ENCODE data around the gene ADAMTS9. TPM values are rescaled to one million over a fixed set of nuclear protein-coding genes. Genes with fewer than 3 reads are reported as not detected.
"Not testable (repeated sequence)": the region's sequence is repeated elsewhere in the genome, so short reads cannot be mapped to it uniquely, and the experiment has no call there.

ADAMTS9 gene
- total RNA-seq, 1 donor: not detected

DNA sequence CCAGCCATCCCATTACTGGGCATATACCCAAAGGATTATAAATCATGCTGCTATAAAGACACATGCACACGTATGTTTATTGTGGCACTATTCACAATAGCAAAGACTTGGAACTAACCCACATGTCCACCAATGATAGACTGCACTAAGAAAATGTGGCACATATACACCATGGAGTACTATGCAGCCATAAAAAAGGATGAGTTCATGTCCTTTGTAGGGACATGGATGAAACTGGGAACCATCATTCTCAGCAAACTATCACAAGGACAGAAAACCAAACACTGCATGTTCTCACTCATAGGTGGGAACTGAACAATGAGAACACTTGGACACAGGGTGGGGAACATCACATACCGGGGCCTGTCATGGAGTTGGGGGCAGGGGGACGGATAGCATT is 142.6 kb downstream of the ADAMTS9 start:
- H3K27me3 ChIP-seq (ENCODE audit: insufficient read depth, low read length); H3K4me3 ChIP-seq (ENCODE audit: low read length); H3K9me3 ChIP-seq (ENCODE audit: low read depth, low read length); H3K4me1 ChIP-seq (ENCODE audit: insufficient read depth, low read length): not testable (repeated sequence)

DNA sequence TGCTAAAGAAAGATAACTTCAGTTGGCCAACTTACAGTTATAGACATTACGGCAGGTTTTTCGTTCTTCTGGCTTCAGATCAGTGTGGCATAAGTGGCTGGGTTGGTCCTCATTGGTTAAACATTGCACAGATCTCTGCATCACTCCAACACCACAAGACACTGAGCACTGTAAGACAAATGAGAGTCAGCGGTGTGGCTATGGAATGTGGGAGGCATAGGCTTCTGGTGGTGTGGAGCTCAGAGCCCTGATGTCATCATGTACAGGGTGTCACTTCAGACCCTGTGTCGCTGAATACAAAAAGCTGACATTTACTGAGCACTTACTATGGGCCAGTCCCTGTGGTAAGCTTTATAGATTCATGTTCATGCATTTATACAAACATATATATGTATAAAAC is 146.0 kb downstream of the ADAMTS9 start:
- Histone ChIP-seq H3K4me3 (ENCODE audit: low read length) (no peak overlapping the region), H3K4me1 (ENCODE audit: insufficient read depth, low read length) (no peaks in the 10 kb centered on the region), H3K27me3 (ENCODE audit: insufficient read depth, low read length) (no peaks in the 10 kb centered on the region), H3K9me3 (ENCODE audit: low read depth, low read length) (no peaks in the 10 kb centered on the region)

GRCh38 chr3:64539451-64540196 is 148.2 kb downstream of the ADAMTS9 start:
- no peaks in the 10 kb centered on the region for H3K27me3 ChIP-seq (ENCODE audit: insufficient read depth, low read length)
- no peaks in the 10 kb centered on the region for H3K9me3 ChIP-seq (ENCODE audit: low read depth, low read length)
- H3K4me3 ChIP-seq (ENCODE audit: low read length): no peak overlapping the region
- no peaks in the 10 kb centered on the region for H3K4me1 ChIP-seq (ENCODE audit: insufficient read depth, low read length)

DNA sequence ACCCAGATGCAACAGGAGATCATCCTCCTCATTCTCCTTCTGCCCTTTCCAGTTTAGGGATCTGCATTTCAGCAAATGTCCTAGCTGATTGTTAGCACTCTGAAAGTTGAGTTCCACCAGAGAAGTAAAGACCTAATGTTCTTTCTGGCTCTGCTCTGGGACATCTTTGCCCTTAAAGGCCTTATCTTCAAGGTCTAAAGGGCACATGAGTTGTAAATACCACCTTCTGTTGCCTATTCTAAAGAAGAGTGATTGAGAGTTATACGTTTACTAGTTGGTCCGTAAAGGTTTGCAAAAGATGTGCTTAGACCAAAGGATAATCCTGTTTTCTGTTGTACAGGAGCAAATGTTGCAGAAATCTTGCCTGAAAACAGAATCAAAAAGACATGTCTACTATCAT is 151.6 kb downstream of the ADAMTS9 start:
- Histone ChIP-seq H3K9me3 (ENCODE audit: low read depth, low read length) (no peaks in the 10 kb centered on the region), H3K4me3 (ENCODE audit: low read length) (no peak overlapping the region), H3K4me1 (ENCODE audit: insufficient read depth, low read length) (no peaks in the 10 kb centered on the region), H3K27me3 (ENCODE audit: insufficient read depth, low read length) (no peaks in the 10 kb centered on the region)

DNA sequence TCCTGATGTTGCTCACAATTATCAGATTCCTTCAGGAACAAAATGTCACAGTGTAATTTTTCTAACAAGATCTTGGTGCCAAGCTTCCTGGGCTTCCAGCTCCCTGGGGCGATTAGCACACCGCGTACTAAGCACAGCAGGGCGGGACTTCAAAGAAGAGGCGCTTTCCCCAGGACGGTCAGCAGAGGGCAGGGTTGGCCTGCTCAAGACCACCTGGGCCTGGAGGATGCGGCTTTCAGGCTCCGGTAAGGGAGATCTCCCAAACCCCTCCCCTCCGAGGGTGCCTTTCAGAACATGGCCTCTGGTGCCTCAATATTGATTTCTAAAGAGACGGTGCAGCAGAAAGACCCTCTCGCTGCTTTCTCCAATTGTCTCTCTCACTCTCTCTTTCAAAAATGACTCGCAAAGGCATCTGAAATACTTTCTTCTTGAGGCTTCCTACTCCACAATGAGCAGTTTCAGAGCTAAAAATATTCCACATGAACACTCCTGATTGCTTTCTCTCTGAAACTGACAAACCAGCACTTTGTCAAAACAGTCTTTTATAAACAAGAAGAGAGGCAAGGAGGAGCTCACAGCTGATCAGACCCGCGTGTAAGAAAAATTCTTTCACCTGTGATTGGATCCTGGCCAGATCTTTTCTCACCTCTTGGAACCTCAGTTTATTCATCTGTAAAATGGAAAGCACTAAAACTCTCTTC is 154.0 kb downstream of the ADAMTS9 start:
- no peaks in the 10 kb centered on the region for H3K27me3 ChIP-seq (ENCODE audit: insufficient read depth, low read length)
- H3K4me3 ChIP-seq (ENCODE audit: low read length): no peak overlapping the region
- no peaks in the 10 kb centered on the region for H3K9me3 ChIP-seq (ENCODE audit: low read depth, low read length)
- no peaks in the 10 kb centered on the region for H3K4me1 ChIP-seq (ENCODE audit: insufficient read depth, low read length)

GRCh38 chr3:64530434-64531049 is 157.3 kb downstream of the ADAMTS9 start:
- no peak overlapping the region for H3K4me3 ChIP-seq (ENCODE audit: low read length)
- H3K4me1 ChIP-seq (ENCODE audit: insufficient read depth, low read length): no peaks in the 10 kb centered on the region
- H3K9me3 ChIP-seq (ENCODE audit: low read depth, low read length): no peaks in the 10 kb centered on the region
- no peaks in the 10 kb centered on the region for H3K27me3 ChIP-seq (ENCODE audit: insufficient read depth, low read length)

GRCh38 chr3:64523324-64523723 is 164.5 kb downstream of the ADAMTS9 start:
- Histone ChIP-seq H3K27me3 (ENCODE audit: insufficient read depth, low read length) (no peaks in the 10 kb centered on the region), H3K4me1 (ENCODE audit: insufficient read depth, low read length) (no peaks in the 10 kb centered on the region), H3K9me3 (ENCODE audit: low read depth, low read length) (no peaks in the 10 kb centered on the region), H3K4me3 (ENCODE audit: low read length) (no peak overlapping the region)

GRCh38 chr3:64520334-64520733 is 167.5 kb downstream of the ADAMTS9 start:
- Histone ChIP-seq H3K4me3 (ENCODE audit: low read length) (no peak overlapping the region), H3K27me3 (ENCODE audit: insufficient read depth, low read length) (no peaks in the 10 kb centered on the region), H3K9me3 (ENCODE audit: low read depth, low read length) (no peaks in the 10 kb centered on the region), H3K4me1 (ENCODE audit: insufficient read depth, low read length) (no peaks in the 10 kb centered on the region)

DNA sequence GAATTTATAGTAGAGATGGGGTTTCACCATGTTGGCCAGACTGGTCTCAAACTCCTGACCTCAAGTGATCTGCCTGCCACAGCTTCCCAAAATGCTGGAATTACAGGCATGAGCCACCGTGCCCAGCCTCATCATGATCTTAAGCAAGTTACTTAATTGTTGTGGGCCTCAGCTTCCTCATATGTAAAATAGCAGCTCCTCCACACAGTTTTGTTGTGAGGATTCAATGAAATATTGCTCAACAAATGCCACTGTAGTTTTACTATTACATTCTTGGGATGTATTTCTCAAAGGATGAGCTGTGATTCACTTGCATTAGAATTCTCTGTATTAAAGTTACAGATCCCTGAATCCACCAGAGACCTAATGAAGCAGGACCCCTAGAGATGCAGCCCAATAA is 168.8 kb downstream of the ADAMTS9 start:
- H3K27me3 ChIP-seq (ENCODE audit: insufficient read depth, low read length): no peaks in the 10 kb centered on the region
- H3K9me3 ChIP-seq (ENCODE audit: low read depth, low read length): no peaks in the 10 kb centered on the region
- no peaks in the 10 kb centered on the region for H3K4me1 ChIP-seq (ENCODE audit: insufficient read depth, low read length)
- no peak overlapping the region for H3K4me3 ChIP-seq (ENCODE audit: low read length)

DNA sequence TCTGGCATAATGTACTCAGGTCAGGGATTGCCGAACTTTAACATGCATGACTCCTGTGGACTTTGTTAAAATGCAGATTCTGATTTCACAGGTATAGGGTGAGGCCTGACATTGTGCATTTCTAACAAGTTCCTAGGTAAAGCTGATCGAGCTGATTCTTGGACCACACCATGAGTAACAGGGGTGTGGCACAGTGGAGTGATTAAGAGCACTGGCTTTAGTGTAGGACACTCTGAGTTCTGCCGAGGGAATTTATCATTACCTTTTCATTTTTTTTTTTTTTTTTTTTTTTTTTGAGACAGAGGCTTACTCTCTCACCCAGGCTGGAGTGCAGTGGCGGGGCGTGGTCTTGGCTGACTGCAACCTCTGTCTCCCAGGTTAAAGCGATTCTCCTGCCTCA is 169.3 kb downstream of the ADAMTS9 start:
- no peaks in the 10 kb centered on the region for H3K9me3 ChIP-seq (ENCODE audit: low read depth, low read length)
- no peak overlapping the region for H3K4me3 ChIP-seq (ENCODE audit: low read length)
- H3K27me3 ChIP-seq (ENCODE audit: insufficient read depth, low read length): no peaks in the 10 kb centered on the region
- H3K4me1 ChIP-seq (ENCODE audit: insufficient read depth, low read length): no peaks in the 10 kb centered on the region

DNA sequence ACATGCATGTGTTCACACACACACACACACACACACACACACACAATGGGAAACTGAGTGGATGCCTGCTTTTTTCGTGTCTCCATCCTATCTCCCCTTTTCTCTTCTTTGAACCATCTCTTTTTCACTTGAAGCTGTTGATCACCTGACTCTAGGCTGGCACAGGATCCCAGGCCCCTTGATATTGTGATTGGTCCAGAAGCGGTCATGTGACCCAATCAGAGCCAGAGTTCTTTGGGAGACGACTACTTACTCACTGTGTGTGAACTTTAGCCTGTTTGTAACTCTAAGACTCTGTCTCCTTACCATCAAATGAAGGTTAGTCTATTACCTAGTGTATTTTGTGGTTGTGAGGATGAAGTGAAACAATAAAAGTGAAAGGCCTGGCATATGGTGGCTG is 172.9 kb downstream of the ADAMTS9 start:
- H3K4me3 ChIP-seq (ENCODE audit: low read length): no peak overlapping the region
- H3K4me1 ChIP-seq (ENCODE audit: insufficient read depth, low read length): no peaks in the 10 kb centered on the region
- H3K9me3 ChIP-seq (ENCODE audit: low read depth, low read length): no peaks in the 10 kb centered on the region
- H3K27me3 ChIP-seq (ENCODE audit: insufficient read depth, low read length): no peaks in the 10 kb centered on the region

- no peaks in the 10 kb centered on the region for H3K27me3 ChIP-seq (ENCODE audit: insufficient read depth, low read length)
- H3K4me1 ChIP-seq (ENCODE audit: insufficient read depth, low read length): no peaks in the 10 kb centered on the region
- no peaks in the 10 kb centered on the region for H3K9me3 ChIP-seq (ENCODE audit: low read depth, low read length)
- no peak overlapping the region for H3K4me3 ChIP-seq (ENCODE audit: low read length)
Measured at GRCh38 chr3:64509206-64509605, 178.6 kb downstream of the ADAMTS9 start.

DNA sequence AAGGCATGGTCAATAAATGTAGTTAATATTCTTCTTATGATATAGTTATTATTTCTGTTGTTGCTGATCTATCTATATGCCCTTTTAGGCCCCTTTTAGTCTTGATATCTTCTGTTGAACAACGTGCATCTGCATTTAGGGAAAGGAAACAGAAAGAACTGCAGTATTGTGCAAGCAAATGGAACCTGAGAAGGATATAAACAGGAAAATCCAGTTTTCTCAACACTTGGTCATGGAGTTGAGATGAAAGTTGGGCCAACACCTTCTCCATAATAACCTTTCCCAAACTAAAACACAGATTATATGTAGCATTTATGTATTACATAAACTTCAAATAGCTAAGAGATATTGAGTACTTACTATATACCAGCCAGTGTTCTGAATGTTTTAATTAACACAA is 179.7 kb downstream of the ADAMTS9 start:
- Histone ChIP-seq H3K9me3 (ENCODE audit: low read depth, low read length) (no peaks in the 10 kb centered on the region), H3K4me1 (ENCODE audit: insufficient read depth, low read length) (no peaks in the 10 kb centered on the region), H3K4me3 (ENCODE audit: low read length) (no peak overlapping the region), H3K27me3 (ENCODE audit: insufficient read depth, low read length) (no peaks in the 10 kb centered on the region)

GRCh38 chr3:64506255-64506654 is 181.5 kb downstream of the ADAMTS9 start:
- no peaks in the 10 kb centered on the region for H3K9me3 ChIP-seq (ENCODE audit: low read depth, low read length)
- no peaks in the 10 kb centered on the region for H3K27me3 ChIP-seq (ENCODE audit: insufficient read depth, low read length)
- no peaks in the 10 kb centered on the region for H3K4me1 ChIP-seq (ENCODE audit: insufficient read depth, low read length)
- no peak overlapping the region for H3K4me3 ChIP-seq (ENCODE audit: low read length)

GRCh38 chr3:64505419-64505818 is 182.4 kb downstream of the ADAMTS9 start:
- Histone ChIP-seq H3K4me3 (ENCODE audit: low read length) (no peak overlapping the region), H3K4me1 (ENCODE audit: insufficient read depth, low read length) (no peaks in the 10 kb centered on the region), H3K9me3 (ENCODE audit: low read depth, low read length) (no peaks in the 10 kb centered on the region), H3K27me3 (ENCODE audit: insufficient read depth, low read length) (no peaks in the 10 kb centered on the region)
